DOHH2 (cell line): ENCODE results near the gene MYO1B.

Experiments
- EZH2phosphoT487 ChIP-seq: fragments of 200-600 bp; sonication (generic); IDR thresholded peaks from 2 replicates; pipeline ENCODE4 v1.6.1; 2017; ENCODE audit warnings: borderline replicate concordance, mild to moderate bottlenecking, antibody characterized with exemption, low read length, moderate library complexity, mixed read lengths
- TF ChIP-seq, protein P1 (sequence below): fragments of 200-600 bp; sonication (generic); IDR thresholded peaks from one replicate; pipeline ENCODE4 v1.5.1; 2014; ENCODE audit warnings: antibody characterized with exemption, mild to moderate bottlenecking, low read depth, low read length; ENCODE audit not compliant: poor library complexity, severe bottlenecking

DNA sequence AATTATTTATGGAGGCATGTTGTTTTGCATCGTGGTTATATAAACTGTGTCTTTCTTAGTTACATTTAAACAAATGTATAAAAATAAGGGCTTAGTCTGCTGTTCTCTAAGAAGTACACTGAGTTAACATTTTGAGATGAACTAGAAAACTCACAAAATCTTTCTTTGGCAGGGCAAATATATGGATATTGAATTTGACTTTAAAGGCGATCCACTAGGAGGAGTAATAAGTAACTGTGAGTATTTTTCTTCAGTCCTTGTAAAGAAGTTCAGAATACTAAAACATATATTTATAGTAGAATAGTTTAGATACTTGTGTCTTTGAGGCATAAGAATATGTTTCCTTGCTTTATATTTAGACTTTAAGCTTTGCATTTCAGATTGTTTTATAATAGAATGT is 104.8 kb downstream of the MYO1B start:
- TF ChIP-seq, protein P1, sequence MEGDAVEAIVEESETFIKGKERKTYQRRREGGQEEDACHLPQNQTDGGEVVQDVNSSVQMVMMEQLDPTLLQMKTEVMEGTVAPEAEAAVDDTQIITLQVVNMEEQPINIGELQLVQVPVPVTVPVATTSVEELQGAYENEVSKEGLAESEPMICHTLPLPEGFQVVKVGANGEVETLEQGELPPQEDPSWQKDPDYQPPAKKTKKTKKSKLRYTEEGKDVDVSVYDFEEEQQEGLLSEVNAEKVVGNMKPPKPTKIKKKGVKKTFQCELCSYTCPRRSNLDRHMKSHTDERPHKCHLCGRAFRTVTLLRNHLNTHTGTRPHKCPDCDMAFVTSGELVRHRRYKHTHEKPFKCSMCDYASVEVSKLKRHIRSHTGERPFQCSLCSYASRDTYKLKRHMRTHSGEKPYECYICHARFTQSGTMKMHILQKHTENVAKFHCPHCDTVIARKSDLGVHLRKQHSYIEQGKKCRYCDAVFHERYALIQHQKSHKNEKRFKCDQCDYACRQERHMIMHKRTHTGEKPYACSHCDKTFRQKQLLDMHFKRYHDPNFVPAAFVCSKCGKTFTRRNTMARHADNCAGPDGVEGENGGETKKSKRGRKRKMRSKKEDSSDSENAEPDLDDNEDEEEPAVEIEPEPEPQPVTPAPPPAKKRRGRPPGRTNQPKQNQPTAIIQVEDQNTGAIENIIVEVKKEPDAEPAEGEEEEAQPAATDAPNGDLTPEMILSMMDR, result no peak
- no peak for TF ChIP-seq EZH2phosphoT487
